Kasumi-1 (cell line): Measurements from ENCODE around the gene ZNF618.
A peak's percentile ranks its signal among the peaks of the same experiment; 100 is the strongest.

Experiments used
- DNase-seq, 2 experiments: peaks; one replicate each; lab custom pipeline; 2025; lab: John Stamatoyannopoulos, UW

ZNF618 gene

GRCh38 chr9:113957821-113958341 lies 81.8 kb downstream of the ZNF618 start:
- no peak for DNase-seq

GRCh38 chr9:113958556-113958955 lies 82.4 kb downstream of the ZNF618 start:
- DNase-seq: no peak

GRCh38 chr9:113960768-113961167 lies 84.7 kb downstream of the ZNF618 start:
- DNase-seq: no peak

- DNase-seq: no peak
Observed at GRCh38 chr9:113962396-113962795, 86.3 kb downstream of the ZNF618 start.

- peak; percentile 35 to 45 for DNase-seq
Observed at GRCh38 chr9:113963017-113963620, 87.0 kb downstream of the ZNF618 start.

GRCh38 chr9:113963696-113964494 lies 87.8 kb downstream of the ZNF618 start:
- DNase-seq: no peak

- DNase-seq: no peak
Observed at GRCh38 chr9:113964495-113965170, 88.5 kb downstream of the ZNF618 start.

GRCh38 chr9:113966394-113966793 lies 90.3 kb downstream of the ZNF618 start:
- no peak for DNase-seq

- no peak for DNase-seq
Observed at GRCh38 chr9:113967380-113967779, 91.3 kb downstream of the ZNF618 start.

- no peak for DNase-seq
Observed at GRCh38 chr9:113969343-113969742, 93.2 kb downstream of the ZNF618 start.

GRCh38 chr9:113973226-113973625 lies 97.1 kb downstream of the ZNF618 start:
- DNase-seq: no peak

- no peak for DNase-seq
Observed at GRCh38 chr9:113973963-113974413, 97.9 kb downstream of the ZNF618 start.

GRCh38 chr9:113976915-113977314 lies 100.8 kb downstream of the ZNF618 start:
- no peak for DNase-seq

- no peak for DNase-seq
Observed at GRCh38 chr9:113978725-113979342, 102.7 kb downstream of the ZNF618 start.

- DNase-seq: no peak
Observed at GRCh38 chr9:113979343-113980127, 103.4 kb downstream of the ZNF618 start.

GRCh38 chr9:113984639-113985380 lies 108.7 kb downstream of the ZNF618 start:
- no peak for DNase-seq

GRCh38 chr9:113985968-113986585 lies 110.0 kb downstream of the ZNF618 start:
- DNase-seq: no peak

GRCh38 chr9:113986931-113987330 lies 110.8 kb downstream of the ZNF618 start:
- no peak for DNase-seq

- DNase-seq: no peak
Observed at GRCh38 chr9:113987526-113987925, 111.4 kb downstream of the ZNF618 start.

- no peak for DNase-seq
Observed at GRCh38 chr9:113988385-113989016, 112.4 kb downstream of the ZNF618 start.
